GM18507 (cell line): Measurements from ENCODE around the gene SLC25A33.
"Not testable (repeated sequence)": the region's sequence is repeated elsewhere in the genome, so short reads cannot be mapped to it uniquely, and the experiment has no call there.

Source experiments
- DNase-seq: peaks from one replicate; pipeline ENCODE4 v3.0.0; 2011; ENCODE audit warnings: low read depth; ENCODE audit not compliant: insufficient read length; ENCODE audit errors: extremely low spot score
- FAIRE-seq: peaks from 2 replicates; lab custom pipeline; 2011; peaks lifted over from hg19 to GRCh38; lab: Jason Lieb, UNC

The SLC25A33 gene

DNA sequence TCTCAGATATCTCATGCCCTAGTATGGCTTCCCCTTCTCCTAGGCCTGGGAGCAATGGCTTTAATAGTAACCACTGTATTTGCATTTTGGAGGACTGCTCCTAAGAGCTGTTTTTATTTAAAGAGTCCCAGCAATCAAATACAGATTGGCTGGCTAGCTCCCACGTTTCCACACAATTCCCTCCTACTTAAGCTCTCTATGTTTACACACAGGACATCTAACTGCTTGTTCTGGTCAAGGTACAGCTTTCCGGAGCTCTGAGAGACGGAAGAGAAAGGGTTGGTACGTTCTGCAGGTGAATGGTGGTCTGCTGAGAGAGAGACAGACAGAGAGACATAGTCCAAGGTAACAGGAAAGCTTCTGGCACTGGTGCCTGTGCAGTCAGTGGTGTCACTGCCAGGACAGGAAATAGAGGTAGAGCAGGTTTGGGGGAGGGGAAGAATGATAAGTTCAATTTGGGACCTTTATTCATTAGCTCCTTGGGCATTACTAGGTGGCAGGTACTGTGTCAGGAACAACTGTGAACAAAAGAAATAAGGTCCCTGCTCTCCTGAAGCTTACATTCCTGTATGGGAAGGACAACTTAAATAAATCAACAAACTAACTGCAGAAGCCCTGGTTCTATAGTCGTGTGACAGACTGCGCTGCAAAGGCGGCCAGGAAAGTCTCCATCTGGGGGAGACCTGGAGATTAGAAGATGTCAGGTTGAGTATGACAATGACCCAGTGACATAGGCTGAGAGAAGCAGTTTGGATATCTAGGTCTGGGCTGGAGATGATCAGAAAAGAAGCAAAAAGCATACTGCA is 1.2 kb upstream of the SLC25A33 start:
- no peak for DNase-seq
- FAIRE-seq: no peak

DNA sequence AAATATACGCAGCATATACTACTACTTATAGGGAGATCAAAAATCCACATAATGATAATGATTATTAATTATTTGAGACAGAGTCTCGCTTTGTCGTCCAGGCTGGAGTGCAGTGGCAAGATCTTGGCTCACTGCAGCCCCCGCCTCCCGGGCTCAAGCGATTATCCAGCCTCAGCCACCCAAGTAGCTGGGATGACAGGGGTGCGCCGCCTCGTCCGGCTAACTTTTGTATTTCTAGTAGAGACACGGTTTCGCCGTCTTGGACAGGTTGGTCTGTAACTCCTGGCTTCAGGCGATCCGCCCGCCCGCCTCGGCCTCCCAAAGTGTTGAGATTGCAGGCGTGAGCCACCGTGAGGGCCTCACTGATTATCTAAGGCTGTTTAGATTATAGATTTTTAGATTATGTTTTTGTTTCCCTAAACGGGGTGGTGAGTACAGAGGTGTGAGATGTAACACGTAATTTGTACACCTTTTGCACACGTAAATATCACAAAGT is 548 bp upstream of the SLC25A33 start:
- DNase-seq: no peak

GRCh38 chr1:9539829-9540550 is 725 bp downstream of the SLC25A33 start:
- FAIRE-seq: peak; percentile 60
- peak; percentile 33 for DNase-seq

More for the DNA sequence above, 548 bp upstream of the SLC25A33 start:
- FAIRE-seq: no peak

GRCh38 chr1:9542430-9542829 is 3.2 kb downstream of the SLC25A33 start:
- DNase-seq (no peak), FAIRE-seq (no peak)

DNA sequence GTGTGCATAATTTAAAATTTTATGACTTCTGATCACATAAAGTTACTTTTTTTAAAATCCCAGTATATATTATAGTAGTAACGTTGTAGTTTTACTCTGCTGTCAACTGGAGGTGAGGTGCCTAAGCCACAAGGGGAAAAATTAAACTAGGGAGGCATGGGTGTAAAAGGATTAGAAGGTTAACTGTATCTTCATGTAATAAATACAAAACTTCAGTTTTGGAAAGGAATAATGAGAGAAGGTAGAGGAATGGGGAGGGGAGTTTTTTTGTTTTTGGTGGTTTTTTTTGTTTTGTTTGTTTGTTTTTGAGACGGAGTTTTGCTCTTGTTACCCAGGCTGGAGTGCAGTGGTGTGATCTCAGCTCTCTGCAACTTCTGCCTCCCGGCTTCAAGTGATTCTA is 5.7 kb downstream of the SLC25A33 start:
- no peak for FAIRE-seq
- DNase-seq: no peak

GRCh38 chr1:9549955-9550546 is 10.8 kb downstream of the SLC25A33 start:
- no peak for DNase-seq
- no peak for FAIRE-seq

DNA sequence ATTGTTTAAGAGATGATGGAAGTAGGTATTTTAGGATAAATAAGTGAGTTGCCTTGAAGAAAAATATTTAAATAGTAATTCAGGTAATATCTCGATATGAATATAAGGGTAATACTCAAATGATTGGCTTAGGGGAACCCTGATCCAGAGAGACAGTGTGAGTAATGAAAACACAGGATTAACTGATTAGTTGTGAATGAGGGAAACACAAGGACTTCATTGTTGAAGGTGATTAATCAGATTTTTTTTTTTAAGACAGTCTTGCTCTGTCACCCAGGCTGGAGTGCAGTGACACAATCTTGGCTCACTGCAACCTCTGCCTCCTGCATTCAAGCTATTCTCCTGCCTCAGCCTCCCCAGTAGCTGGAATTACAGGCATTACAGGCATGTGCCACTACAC is 12.7 kb downstream of the SLC25A33 start:
- DNase-seq: no peak
- FAIRE-seq: no peak

GRCh38 chr1:9553736-9554144 is 14.5 kb downstream of the SLC25A33 start:
- FAIRE-seq (no peak), DNase-seq (no peak)

- DNase-seq: no peak
These were observed 16.7 kb downstream of the SLC25A33 start for GRCh38 chr1:9555942-9556341.

DNA sequence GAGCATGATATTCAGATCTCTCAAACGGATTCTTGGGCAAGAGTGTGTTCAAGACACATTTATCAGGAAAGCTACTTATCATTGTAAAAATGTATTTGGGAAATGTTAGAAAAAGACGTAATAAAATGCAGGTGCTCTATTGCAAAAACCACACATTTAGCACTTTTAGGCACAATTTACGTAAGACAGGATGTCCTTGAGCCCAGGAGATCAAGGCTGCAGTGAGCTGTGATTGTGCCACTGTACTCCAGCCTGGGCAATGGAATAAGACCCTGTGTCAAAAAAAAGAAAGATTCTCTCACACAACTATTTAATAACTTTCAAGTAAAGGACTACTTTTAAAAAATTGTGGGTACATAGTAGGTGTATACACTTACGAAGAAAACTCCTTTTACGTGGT is 18.4 kb downstream of the SLC25A33 start:
- no peak for FAIRE-seq
- DNase-seq: no peak

More at GRCh38 chr1:9555942-9556341, 16.7 kb downstream of the SLC25A33 start:
- no peak for FAIRE-seq

DNA sequence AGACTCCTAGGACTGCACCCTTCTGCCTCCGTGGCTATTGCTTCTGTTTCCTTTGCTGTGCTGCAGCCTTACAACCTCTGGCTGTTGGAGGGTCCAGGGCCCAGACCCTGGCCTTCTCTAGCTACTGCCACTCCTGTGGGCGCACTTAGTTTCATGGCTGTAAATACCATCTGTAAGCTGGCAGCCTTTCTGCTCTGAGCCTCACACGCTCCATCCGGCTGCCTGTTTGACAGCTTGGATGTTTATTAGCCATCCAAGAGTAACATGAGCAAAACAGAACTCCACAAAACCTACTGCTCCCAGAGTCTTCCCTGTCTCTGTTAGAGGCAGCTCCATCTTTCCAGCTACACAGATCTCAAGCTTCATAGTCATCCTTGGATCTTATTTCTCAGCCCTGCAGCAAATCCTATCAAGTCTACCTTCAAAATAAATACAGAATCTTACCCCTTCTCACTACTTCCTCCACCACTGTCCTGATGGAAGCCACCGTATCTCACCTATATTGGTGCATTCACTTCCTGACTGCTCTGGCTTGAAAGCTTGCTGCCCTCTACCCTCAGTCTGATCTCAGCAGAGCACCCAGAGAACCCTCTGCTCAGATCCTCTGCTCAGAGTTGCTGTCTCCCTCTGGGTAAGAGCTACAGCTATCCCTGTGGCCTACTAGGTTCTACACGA is 19.1 kb downstream of the SLC25A33 start:
- DNase-seq (no peak), FAIRE-seq (no peak)

DNA sequence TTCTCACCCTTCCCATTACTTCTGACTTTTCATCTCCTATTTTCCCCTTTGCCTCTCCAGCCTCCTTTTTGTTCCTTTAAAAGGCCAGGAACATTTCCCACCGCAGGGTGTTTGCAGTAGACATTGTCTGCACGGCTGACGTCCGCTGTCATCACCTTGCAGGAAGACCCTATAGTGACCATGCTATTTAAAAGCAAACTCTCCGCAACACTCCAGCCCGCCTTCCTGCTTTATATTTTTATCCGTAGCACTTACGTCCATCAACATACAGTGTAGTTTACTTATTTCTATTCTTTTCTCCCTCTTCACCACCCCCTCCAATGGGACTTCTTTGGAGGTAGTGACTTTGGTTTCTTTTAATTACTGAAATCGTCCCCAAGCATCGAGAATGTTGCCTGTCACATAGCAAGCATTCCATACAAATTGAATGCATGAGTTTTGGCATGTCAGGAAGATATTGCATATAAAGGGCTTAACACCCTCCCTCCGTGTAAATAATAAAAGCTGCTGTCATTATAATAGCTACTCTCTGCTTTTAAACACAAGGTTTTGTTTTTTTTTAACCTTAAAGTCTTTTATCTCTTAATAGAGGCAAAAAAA is 19.8 kb downstream of the SLC25A33 start:
- FAIRE-seq (no peak), DNase-seq (no peak)

DNA sequence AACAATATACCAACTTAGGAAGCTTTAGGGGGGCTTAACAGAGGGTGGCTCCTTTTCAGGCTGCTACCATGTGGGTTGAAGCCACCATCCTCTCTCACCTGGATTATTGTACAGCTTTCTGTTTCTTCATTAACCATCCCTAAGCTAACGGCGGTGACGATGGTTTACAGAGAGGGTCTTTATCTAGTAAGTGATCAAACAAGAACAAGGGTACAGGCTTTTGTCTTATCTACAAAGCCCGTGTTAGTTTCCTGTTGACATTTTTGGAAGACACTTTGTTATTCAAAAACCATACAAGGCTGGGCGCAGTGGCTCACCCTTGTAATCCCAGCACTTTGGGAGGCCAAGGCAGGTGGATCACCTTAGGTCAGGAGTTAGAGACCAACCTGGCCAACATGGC is 20.4 kb downstream of the SLC25A33 start:
- DNase-seq (no peak), FAIRE-seq (no peak)

DNA sequence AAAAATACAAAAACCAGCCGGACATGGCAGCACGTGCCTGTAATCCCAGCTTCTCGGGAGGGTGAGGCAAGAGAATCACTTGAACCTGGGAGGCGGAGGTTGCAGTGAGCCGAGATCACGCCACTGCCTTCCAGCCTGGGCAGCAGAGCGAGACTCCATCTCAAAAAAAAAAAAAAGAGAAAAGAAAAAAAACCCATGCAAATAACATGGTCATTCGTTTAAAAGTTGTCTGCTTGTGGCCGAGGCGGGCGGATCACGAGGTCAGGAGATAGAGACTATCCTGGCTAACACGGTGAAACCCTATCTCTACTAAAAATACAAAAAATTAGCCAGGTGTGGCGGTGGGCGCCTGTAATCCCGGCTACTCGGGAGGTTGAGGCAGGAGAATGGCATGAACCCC is 20.8 kb downstream of the SLC25A33 start:
- DNase-seq, FAIRE-seq: not testable (repeated sequence)

GRCh38 chr1:9561429-9561828 is 22.2 kb downstream of the SLC25A33 start:
- FAIRE-seq (no peak), DNase-seq (no peak)

DNA sequence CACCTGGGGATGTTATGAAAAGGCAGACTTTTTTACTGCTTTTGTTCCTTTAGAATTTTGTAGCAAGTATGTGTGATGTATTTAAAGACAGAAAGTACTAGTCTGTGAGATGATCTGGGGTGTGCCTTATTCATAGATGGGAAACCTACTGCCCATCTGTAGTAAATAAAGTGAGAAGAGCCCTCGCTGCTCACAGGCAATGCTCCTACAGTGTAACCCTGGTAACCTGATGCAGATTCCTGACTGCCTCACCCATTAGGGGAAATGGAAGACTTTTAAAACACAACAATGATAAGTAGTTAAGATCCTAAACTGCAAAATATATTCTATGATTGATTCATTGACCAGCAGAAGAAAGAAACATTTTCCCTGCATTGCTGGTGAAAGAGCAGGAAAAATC is 30.0 kb downstream of the SLC25A33 start:
- DNase-seq (no peak), FAIRE-seq (no peak)

DNA sequence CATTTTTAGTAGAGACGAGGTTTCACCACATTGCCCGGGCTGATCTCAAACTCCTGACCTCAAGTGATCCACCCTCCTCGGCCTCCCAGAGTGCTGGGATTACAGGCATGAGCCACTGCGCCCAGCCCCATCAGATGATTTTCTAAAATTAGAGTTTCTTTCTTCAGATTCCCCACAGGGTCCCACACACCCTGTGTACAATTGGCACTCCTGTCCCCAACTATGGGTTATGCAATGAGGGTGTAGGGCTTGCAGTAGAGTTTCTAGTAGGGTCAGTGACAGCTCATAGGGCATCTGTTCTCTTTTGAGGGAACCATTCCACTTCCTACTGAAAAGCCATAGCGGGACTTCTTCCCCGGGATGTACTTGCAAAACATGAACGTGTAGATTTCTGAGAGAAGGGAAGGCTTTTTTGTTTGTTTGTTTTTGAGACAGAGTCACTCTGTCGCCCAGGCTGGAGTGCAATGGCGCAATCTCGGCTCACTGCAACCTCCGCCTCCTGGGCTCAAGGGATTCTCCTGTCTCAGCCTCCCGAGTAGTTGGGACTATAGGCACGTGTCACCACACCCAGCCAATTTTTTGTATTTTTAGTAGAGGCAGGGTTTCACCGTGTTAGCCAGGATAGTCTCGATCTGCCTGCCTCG is 31.7 kb downstream of the SLC25A33 start:
- not testable (repeated sequence) for DNase-seq, FAIRE-seq

DNA sequence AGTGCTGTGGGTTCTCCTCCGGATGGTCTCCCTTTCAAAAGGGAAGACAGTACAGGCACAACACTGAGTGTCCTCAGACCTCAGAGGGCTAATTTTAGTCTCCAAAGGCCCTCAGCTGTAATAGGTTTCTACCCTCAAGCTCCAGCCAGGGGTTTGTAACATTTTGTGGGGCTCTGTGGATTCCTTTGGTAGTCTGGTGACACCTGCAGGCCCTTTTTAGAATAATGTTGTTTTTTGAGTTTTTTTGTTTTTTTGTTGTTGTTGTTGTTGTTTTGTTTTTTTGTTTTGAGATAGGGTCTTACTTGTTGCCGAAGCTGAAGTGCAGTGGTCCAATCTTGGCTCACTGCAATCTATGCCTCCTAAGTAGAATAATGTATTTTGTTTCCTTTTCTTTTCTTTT is 34.5 kb downstream of the SLC25A33 start:
- FAIRE-seq (peak; percentile 67), DNase-seq (no peak)

GRCh38 chr1:9575486-9575885 is 36.2 kb downstream of the SLC25A33 start:
- DNase-seq (no peak), FAIRE-seq (no peak)
